Measurements from ENCODE around the gene SMCHD1. TPM values are rescaled to one million over a fixed set of nuclear protein-coding genes. Genes with fewer than 3 reads are reported as not detected.

Gene SMCHD1
- total RNA-seq, 2 experiments from 2014 or later, result 162 TPM

- H3K27me3 Mint-ChIP-seq, result no peaks in the 10 kb centered on the region
- peaks cover 54% of the 10 kb centered on the region for H3K4me1 Mint-ChIP-seq
- no peak for DNase-seq
- H3K9me3 Mint-ChIP-seq, result peaks cover 5% of the 10 kb centered on the region
- peak overlapping the region; percentile 45 for H3K4me3 Mint-ChIP-seq
- ChIA-PET CTCF (interaction anchor here (1.4 to 1.5 kb wide), 4 partner anchors 9 to 36 kb away, joined by 3 to 7 read pairs (median 4); no protein-coding TSS in a partner anchor), POLR2A (interaction anchor here (0.7 to 14.7 kb wide), 13 partner anchors 9 to 606 kb away, joined by 3 to 486 read pairs (median 9); partner anchors contain the start of genes METTL4, MYL12A, NDC80 and SMCHD1)
- H3K36me3 Mint-ChIP-seq (ENCODE audit: low read depth), result peaks cover 12% of the 10 kb centered on the region
- H3K27ac Mint-ChIP-seq, result peak overlapping the region; percentile 92
These were observed 13.9 kb upstream of the SMCHD1 start for GRCh38 chr18:2641638-2642037.

- POLR2A ChIA-PET, result interaction anchor here (1.6 to 14.7 kb wide), 10 partner anchors 8 to 71 kb away, joined by 3 to 486 read pairs (median 10); partner anchors contain the start of genes METTL4, NDC80 and SMCHD1
- Mint-ChIP-seq H3K4me1 (peaks cover 46% of the 10 kb centered on the region), H3K36me3 (ENCODE audit: low read depth) (peaks cover 12% of the 10 kb centered on the region), H3K27me3 (no peaks in the 10 kb centered on the region), H3K27ac (no peak overlapping the region), H3K4me3 (no peak overlapping the region), H3K9me3 (peaks cover 5% of the 10 kb centered on the region)
- CTCF ChIA-PET, result interaction anchor here (0.7 to 1.2 kb wide), 3 partner anchors 11 to 53 kb away, joined by 3 to 4 read pairs (median 3); no protein-coding TSS in a partner anchor
- no peak for DNase-seq
These were observed 12.8 kb upstream of the SMCHD1 start for GRCh38 chr18:2642771-2643170.

DNA sequence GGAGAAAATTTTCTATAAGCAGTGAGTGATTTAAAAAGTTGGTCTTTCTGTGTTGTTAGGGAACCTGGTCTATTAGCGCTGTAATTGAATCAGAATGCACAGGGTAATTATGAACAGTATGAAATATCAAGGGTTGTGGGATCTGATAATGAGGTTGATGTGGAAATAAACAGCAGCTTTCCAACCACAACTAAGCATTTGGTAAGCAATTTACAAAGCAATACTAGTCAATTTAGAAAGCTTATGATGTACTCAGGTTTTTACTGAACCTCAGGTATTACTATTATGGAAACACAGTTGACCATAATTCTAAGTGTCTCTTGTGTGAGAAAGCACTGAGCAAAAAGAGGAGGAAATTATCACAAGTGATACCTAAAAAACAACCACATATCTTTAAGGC, 11.0 kb upstream of the SMCHD1 start:
- CTCF ChIA-PET, result no interaction called here
- H3K4me1 Mint-ChIP-seq, result peaks cover 28% of the 10 kb centered on the region
- no peak for DNase-seq

GRCh38 chr18:2651981-2652380, 3.5 kb upstream of the SMCHD1 start:
- Mint-ChIP-seq H3K27me3 (peaks cover 1% of the 10 kb centered on the region), H3K36me3 (ENCODE audit: low read depth) (peaks cover 11% of the 10 kb centered on the region), H3K4me1 (peaks cover 13% of the 10 kb centered on the region), H3K27ac (no peak overlapping the region), H3K9me3 (no peaks in the 10 kb centered on the region), H3K4me3 (no peak overlapping the region)
- CTCF ChIA-PET, result no interaction called here
- DNase-seq, result no peak
- POLR2A ChIA-PET, result interaction anchor here (0.7 to 2.5 kb wide), 4 partner anchors 9 to 72 kb away, joined by 3 to 16 read pairs (median 4); no protein-coding TSS in a partner anchor

More for the DNA sequence above, 11.0 kb upstream of the SMCHD1 start:
- Mint-ChIP-seq H3K27me3 (no peaks in the 10 kb centered on the region), H3K9me3 (no peaks in the 10 kb centered on the region), H3K36me3 (ENCODE audit: low read depth) (peaks cover 5% of the 10 kb centered on the region), H3K27ac (no peak overlapping the region), H3K4me3 (no peak overlapping the region)
- POLR2A ChIA-PET, result interaction anchor here (0.9 to 14.7 kb wide), 5 partner anchors 9 to 548 kb away, joined by 3 to 486 read pairs (median 7); partner anchors contain the start of genes METTL4, NDC80 and SMCHD1

- Mint-ChIP-seq H3K9me3 (no peaks in the 10 kb centered on the region), H3K27me3 (peaks cover 1% of the 10 kb centered on the region), H3K27ac (no peak overlapping the region), H3K36me3 (ENCODE audit: low read depth) (peaks cover 24% of the 10 kb centered on the region), H3K4me3 (no peak overlapping the region), H3K4me1 (peaks cover 19% of the 10 kb centered on the region)
- CTCF ChIA-PET, result interaction anchor here (0.8 to 1.5 kb wide), 2 partner anchors 11 to 70 kb away, joined by 3 to 4 read pairs; no protein-coding TSS in a partner anchor
- POLR2A ChIA-PET, result interaction anchor here (0.8 to 1.8 kb wide), 7 partner anchors 9 to 82 kb away, joined by 3 to 12 read pairs (median 7); partner anchors contain the start of genes METTL4 and NDC80
- no peak for DNase-seq
These were observed 2.1 kb upstream of the SMCHD1 start for GRCh38 chr18:2653467-2653866.

- POLR2A ChIA-PET, result interaction anchor here (0.7 to 6.5 kb wide), 22 partner anchors 10 to 407 kb away, joined by 3 to 486 read pairs (median 12); partner anchors contain the start of genes METTL4 and NDC80
These were observed 1.2 kb upstream of the SMCHD1 start for GRCh38 chr18:2654169-2654927.

DNA sequence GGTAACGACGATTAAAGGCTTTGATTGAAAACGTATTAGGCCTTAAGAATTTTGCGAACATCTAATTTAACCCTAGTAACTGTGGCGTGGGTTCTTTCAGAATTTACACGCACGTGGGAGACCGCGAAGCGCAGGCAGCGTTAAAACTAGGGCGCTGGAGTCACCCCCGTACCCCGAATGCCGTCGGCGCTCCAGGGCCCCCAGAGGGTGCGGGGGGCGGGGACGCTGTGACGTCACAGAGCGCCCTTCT, 673 bp upstream of the SMCHD1 start:
- Mint-ChIP-seq H3K36me3 (ENCODE audit: low read depth) (peaks cover 30% of the 10 kb centered on the region), H3K27ac (peak overlapping the region; percentile 96), H3K4me1 (peaks cover 26% of the 10 kb centered on the region), H3K4me3 (peak overlapping the region; percentile 95), H3K27me3 (peaks cover 1% of the 10 kb centered on the region), H3K9me3 (no peaks in the 10 kb centered on the region)
- ChIA-PET CTCF (interaction anchor here (3.6 kb wide), 1 partner anchor 18 kb away, joined by 19 read pairs; no protein-coding TSS in a partner anchor), POLR2A (interaction anchor here (0.7 to 6.5 kb wide), 21 partner anchors 10 to 592 kb away, joined by 3 to 486 read pairs (median 17); partner anchors contain the start of genes METTL4, MYL12A and NDC80)
- DNase-seq, result peak; percentile 75

More at GRCh38 chr18:2654169-2654927, 1.2 kb upstream of the SMCHD1 start:
- CTCF ChIA-PET, result interaction anchor here (0.8 to 3.6 kb wide), 3 partner anchors 12 to 71 kb away, joined by 3 to 19 read pairs (median 4); no protein-coding TSS in a partner anchor
- no peak for DNase-seq
- peaks cover 1% of the 10 kb centered on the region for H3K27me3 Mint-ChIP-seq
- peak overlapping the region; percentile 96 for H3K27ac Mint-ChIP-seq
- peaks cover 22% of the 10 kb centered on the region for H3K4me1 Mint-ChIP-seq
- H3K36me3 Mint-ChIP-seq (ENCODE audit: low read depth), result peaks cover 27% of the 10 kb centered on the region
- no peaks in the 10 kb centered on the region for H3K9me3 Mint-ChIP-seq
- H3K4me3 Mint-ChIP-seq, result peak overlapping the region; percentile 95

GRCh38 chr18:2655954-2656236, 369 bp downstream of the SMCHD1 start:
- Mint-ChIP-seq H3K36me3 (ENCODE audit: low read depth) (peaks cover 35% of the 10 kb centered on the region), H3K4me3 (peak overlapping the region; percentile 95), H3K27me3 (peaks cover 1% of the 10 kb centered on the region), H3K9me3 (peaks cover 1% of the 10 kb centered on the region), H3K4me1 (peaks cover 28% of the 10 kb centered on the region), H3K27ac (peak overlapping the region; percentile 96)
- no peak for DNase-seq
- ChIA-PET POLR2A (interaction anchor here (0.8 to 6.5 kb wide), 35 partner anchors 9 to 591 kb away, joined by 3 to 486 read pairs (median 6); partner anchors contain the start of genes METTL4, MYL12A and NDC80), CTCF (interaction anchor here (1.4 to 3.6 kb wide), 5 partner anchors 19 to 84 kb away, joined by 4 to 19 read pairs (median 7); partner anchors contain the start of genes METTL4 and NDC80)

DNA sequence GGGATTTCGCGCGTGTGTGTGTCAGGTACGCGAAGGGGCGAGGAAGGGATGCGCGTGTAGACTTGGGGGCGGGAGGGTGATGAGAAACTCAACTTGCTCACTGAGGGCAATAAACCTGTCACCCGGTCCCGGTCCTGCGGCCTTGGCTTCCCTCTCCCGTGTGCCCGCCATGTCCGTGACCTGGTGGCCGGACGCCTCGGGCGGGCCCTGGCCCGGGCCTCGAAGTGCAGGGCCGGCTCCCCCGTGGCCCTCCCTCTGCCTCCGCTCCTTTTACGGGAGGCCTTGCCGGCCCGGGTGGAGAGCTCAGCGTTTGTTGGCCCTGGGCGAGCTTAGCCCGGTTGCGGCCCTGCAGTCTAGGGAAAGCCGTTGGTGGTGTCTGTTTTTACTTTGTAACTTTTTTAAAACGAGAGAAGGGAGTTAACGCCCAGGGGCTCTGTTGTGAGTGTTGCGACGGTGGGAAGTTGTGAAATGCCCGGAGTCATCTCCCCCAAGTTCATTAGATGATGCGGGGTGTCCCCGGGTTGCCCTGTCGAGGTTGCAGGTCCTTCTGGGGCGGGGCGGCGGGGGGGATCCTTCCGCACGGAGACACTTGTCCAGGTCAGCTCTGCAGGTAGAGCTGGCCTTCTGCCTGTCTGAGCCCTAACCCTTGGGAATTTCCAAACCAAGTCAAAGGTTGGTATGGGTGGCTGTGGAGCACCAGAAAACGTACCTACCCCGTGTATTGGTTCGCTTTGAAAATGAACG, 883 bp downstream of the SMCHD1 start:
- Mint-ChIP-seq H3K9me3 (peaks cover 3% of the 10 kb centered on the region), H3K27me3 (peaks cover 1% of the 10 kb centered on the region), H3K27ac (peak overlapping the region; percentile 96), H3K4me3 (peak overlapping the region; percentile 95), H3K36me3 (ENCODE audit: low read depth) (peaks cover 39% of the 10 kb centered on the region), H3K4me1 (peaks cover 31% of the 10 kb centered on the region)
- peak; percentile 64 for DNase-seq
- ChIA-PET CTCF (interaction anchor here (0.6 to 3.6 kb wide), 7 partner anchors 14 to 85 kb away, joined by 4 to 19 read pairs (median 7); partner anchors contain the start of genes METTL4 and NDC80), POLR2A (interaction anchor here (0.8 to 6.5 kb wide), 35 partner anchors 8 to 591 kb away, joined by 3 to 486 read pairs (median 6); partner anchors contain the start of genes METTL4, MYL12A and NDC80)

DNA sequence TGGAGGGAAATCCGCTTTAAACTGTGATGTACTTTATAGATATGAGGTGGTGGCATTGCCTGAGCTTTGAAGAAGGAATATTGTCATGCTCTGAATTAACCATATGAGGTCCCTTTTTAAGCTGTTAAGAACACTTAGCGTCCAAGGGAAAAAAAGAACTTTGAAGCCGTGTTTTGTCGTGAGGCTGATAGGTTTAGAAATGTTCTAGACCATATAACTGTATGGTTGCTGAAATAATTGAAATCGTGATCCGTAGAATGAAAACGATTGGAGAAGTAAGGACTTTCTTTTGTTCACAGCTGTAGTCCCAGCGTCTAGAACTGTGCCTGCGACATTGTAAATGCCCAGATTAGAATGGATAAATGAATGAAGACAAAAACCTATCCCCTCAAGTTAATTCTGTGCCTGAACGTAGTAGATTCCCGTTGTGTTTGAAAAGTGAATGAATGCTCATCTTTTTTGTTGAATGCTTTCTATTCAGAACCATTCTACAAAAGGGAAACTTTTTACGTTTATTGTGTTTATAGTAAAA, 1.5 kb downstream of the SMCHD1 start:
- DNase-seq, result no peak
- H3K36me3 Mint-ChIP-seq (ENCODE audit: low read depth), result peaks cover 41% of the 10 kb centered on the region
- POLR2A ChIA-PET, result interaction anchor here (1.0 to 6.5 kb wide), 25 partner anchors 8 to 590 kb away, joined by 3 to 486 read pairs (median 13); partner anchors contain the start of genes METTL4, MYL12A and NDC80
- peak overlapping the region; percentile 96 for H3K27ac Mint-ChIP-seq
- H3K9me3 Mint-ChIP-seq, result peaks cover 3% of the 10 kb centered on the region
- H3K4me3 Mint-ChIP-seq, result peak overlapping the region; percentile 95
- CTCF ChIA-PET, result interaction anchor here (1.1 to 3.6 kb wide), 5 partner anchors 20 to 86 kb away, joined by 5 to 19 read pairs (median 8); partner anchors contain the start of genes METTL4 and NDC80
- H3K27me3 Mint-ChIP-seq, result peaks cover 1% of the 10 kb centered on the region
- H3K4me1 Mint-ChIP-seq, result peaks cover 34% of the 10 kb centered on the region

- Mint-ChIP-seq H3K36me3 (ENCODE audit: low read depth) (peaks cover 50% of the 10 kb centered on the region), H3K4me3 (peak overlapping the region; percentile 95), H3K4me1 (peaks cover 41% of the 10 kb centered on the region), H3K9me3 (peaks cover 3% of the 10 kb centered on the region), H3K27ac (peak overlapping the region; percentile 89), H3K27me3 (peaks cover 1% of the 10 kb centered on the region)
- ChIA-PET CTCF (interaction anchor here (1.4 to 3.6 kb wide), 3 partner anchors 21 to 87 kb away, joined by 8 to 19 read pairs (median 9); partner anchors contain the start of genes METTL4 and NDC80), POLR2A (interaction anchor here (1.4 to 6.5 kb wide), 12 partner anchors 10 to 85 kb away, joined by 3 to 486 read pairs (median 40); partner anchors contain the start of genes METTL4 and NDC80)
- no peak for DNase-seq
These were observed 2.4 kb downstream of the SMCHD1 start for GRCh38 chr18:2657788-2658458.

Data from activated CD4-positive, alpha-beta memory T cell treated with anti-CD3 and anti-CD28 coated beads, Interleukin-2, amount 10 ng/mL, durations not matched to agents 7 days and 5 days (primary cell).